OCI-LY3 (cell line): ENCODE data around the gene RPL22L1.

Experiments
- EZH2phosphoT487 ChIP-seq: fragments of 200-600 bp; shearing (Covaris generic); IDR thresholded peaks from 2 replicates; pipeline ENCODE4 v1.6.1; 2018; ENCODE audit warnings: antibody characterized with exemption, mixed run types, low read depth
- TF ChIP-seq, protein P1 (sequence below): fragments of 200-600, 300-600 bp; sonication (generic); IDR thresholded peaks from 2 replicates; pipeline ENCODE4 v1.5.1; 2014; ENCODE audit warnings: antibody characterized with exemption, low read length, low read depth

DNA sequence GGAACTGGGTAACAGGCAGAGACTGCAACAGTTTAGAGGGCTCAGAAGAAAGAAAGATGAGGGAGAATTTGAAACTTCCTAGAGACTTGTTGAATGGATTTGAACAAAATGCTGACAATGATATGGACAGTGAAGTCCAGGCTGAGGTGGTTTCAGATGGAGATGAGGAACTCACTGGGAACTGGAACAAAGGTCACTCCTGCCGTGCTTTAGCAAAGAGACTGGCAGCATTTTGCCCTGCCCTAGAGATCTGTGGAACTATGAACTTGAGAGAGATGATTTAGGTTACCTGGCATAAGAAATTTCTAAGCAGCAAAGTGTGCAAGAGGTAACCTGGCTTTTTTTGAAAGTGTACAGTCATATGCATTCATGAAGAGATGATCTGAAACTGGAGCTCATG lies 26.8 kb upstream of the RPL22L1 start:
- TF ChIP-seq, protein P1, sequence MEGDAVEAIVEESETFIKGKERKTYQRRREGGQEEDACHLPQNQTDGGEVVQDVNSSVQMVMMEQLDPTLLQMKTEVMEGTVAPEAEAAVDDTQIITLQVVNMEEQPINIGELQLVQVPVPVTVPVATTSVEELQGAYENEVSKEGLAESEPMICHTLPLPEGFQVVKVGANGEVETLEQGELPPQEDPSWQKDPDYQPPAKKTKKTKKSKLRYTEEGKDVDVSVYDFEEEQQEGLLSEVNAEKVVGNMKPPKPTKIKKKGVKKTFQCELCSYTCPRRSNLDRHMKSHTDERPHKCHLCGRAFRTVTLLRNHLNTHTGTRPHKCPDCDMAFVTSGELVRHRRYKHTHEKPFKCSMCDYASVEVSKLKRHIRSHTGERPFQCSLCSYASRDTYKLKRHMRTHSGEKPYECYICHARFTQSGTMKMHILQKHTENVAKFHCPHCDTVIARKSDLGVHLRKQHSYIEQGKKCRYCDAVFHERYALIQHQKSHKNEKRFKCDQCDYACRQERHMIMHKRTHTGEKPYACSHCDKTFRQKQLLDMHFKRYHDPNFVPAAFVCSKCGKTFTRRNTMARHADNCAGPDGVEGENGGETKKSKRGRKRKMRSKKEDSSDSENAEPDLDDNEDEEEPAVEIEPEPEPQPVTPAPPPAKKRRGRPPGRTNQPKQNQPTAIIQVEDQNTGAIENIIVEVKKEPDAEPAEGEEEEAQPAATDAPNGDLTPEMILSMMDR, result no peak
- no peak for TF ChIP-seq EZH2phosphoT487
